Mucosa of descending colon (tissue), 3 donors: ENCODE measurements around the gene CCP110. TPM values are rescaled to one million over a fixed set of nuclear protein-coding genes. Genes with fewer than 3 reads are reported as not detected.

Experiments
- ATAC-seq: fragments of 200-7000 bp; cut with Tn5 transposase; one replicate; pipeline ENCODE4 v1.9.1; 2020; ENCODE audit warnings: mild to moderate bottlenecking, moderate library complexity
- DNase-seq, 3 donors: peaks; one replicate each; pipeline ENCODE4 v3.0.0-alpha.2; 2020
- H3K36me3 ChIP-seq: fragments of 200-600 bp; one replicate; pipeline ENCODE4 v1.8.0; 2021; ENCODE audit warnings: low read depth, mild to moderate bottlenecking
- H3K4me1 ChIP-seq: fragments of 200-600 bp; one replicate; pipeline ENCODE4 v1.8.0; 2021; ENCODE audit warnings: low read depth, mild to moderate bottlenecking
- H3K4me3 ChIP-seq: fragments of 200-600 bp; one replicate; pipeline ENCODE4 v1.8.0; 2021; ENCODE audit warnings: mild to moderate bottlenecking
- H3K9me3 ChIP-seq: fragments of 200-600 bp; one replicate; pipeline ENCODE4 v1.8.0; 2021; ENCODE audit warnings: mild to moderate bottlenecking
- CTCF ChIP-seq: fragments of 200-600 bp; IDR thresholded peaks from one replicate; pipeline ENCODE4 v1.8.0; 2022; ENCODE audit warnings: antibody characterized with exemption, mild to moderate bottlenecking
- intact Hi-C, 2 donors: fragments of 100-400 bp; cut with DNase I in 1 of 2; cut with micrococcal nuclease in 1 of 2; formaldehyde crosslinking; loops; one replicate each; pipeline versions ENCODE4 v1.11.0 to v1.11.1; 2022; cut with DNase I, micrococcal nuclease
- total RNA-seq, 3 donors: library from RNA; stranded (reverse); fragmentation: NEBNext Ultra II Directional in 2 of 3; extraction: Animal tissue kit (Norgen Biotek cat#: 25700) in 2 of 3; gene quantifications; one replicate each; pipeline versions ENCODE4 v1.2.1 to v1.2.4, GENCODE V29; 2021 to 2023
- donor health status: DM: no; HTN: no; CAD: no; lungs with moderate emphysema.
- donor health status: DM: no; HTN: no; CAD: no.
- donor health status: DM: no; HTN: yes; CAD: no.

Gene CCP110
- total RNA-seq, 3 donors from 2014 or later: 9.0 to 22.5 (median 9.6) TPM

GRCh38 chr16:19481769-19482168, 42.0 kb upstream of the CCP110 start:
- H3K4me3 ChIP-seq: no peak overlapping the region
- TF ChIP-seq CTCF: no peak
- DNase-seq (no peak), ATAC-seq (no peak)
- intact Hi-C loops: no loop called here
- H3K4me1 ChIP-seq: no peaks in the 10 kb centered on the region
- no peaks in the 10 kb centered on the region for H3K36me3 ChIP-seq
- H3K9me3 ChIP-seq: no peaks in the 10 kb centered on the region

- Histone ChIP-seq H3K9me3 (no peaks in the 10 kb centered on the region), H3K4me3 (no peak overlapping the region), H3K4me1 (peaks cover under 1% of the 10 kb centered on the region), H3K36me3 (no peaks in the 10 kb centered on the region)
- TF ChIP-seq CTCF: no peak
- intact Hi-C loops: no loop called here
- DNase-seq: no peak
- ATAC-seq: no peak
Observed at GRCh38 chr16:19482291-19482690, 41.5 kb upstream of the CCP110 start.

GRCh38 chr16:19484096-19484495, 39.6 kb upstream of the CCP110 start:
- no peak overlapping the region for H3K4me3 ChIP-seq
- no peak for ATAC-seq
- H3K9me3 ChIP-seq: no peaks in the 10 kb centered on the region
- H3K4me1 ChIP-seq: peaks cover 10% of the 10 kb centered on the region
- no peak for DNase-seq
- no peaks in the 10 kb centered on the region for H3K36me3 ChIP-seq
- intact Hi-C loops: no loop called here
- TF ChIP-seq CTCF: no peak

GRCh38 chr16:19485611-19486010, 38.1 kb upstream of the CCP110 start:
- Histone ChIP-seq H3K36me3 (no peaks in the 10 kb centered on the region), H3K4me1 (peaks cover 10% of the 10 kb centered on the region), H3K9me3 (no peaks in the 10 kb centered on the region), H3K4me3 (no peak overlapping the region)
- TF ChIP-seq CTCF: no peak
- DNase-seq (no peak), ATAC-seq (no peak)
- intact Hi-C loops: no loop called here

GRCh38 chr16:19486051-19486450, 37.7 kb upstream of the CCP110 start:
- Histone ChIP-seq H3K36me3 (no peaks in the 10 kb centered on the region), H3K4me1 (peaks cover 10% of the 10 kb centered on the region), H3K4me3 (no peak overlapping the region), H3K9me3 (no peaks in the 10 kb centered on the region)
- ATAC-seq (no peak), DNase-seq (no peak)
- no peak for TF ChIP-seq CTCF
- intact Hi-C loops: no loop called here

GRCh38 chr16:19486750-19487325, 36.9 kb upstream of the CCP110 start:
- intact Hi-C loops: no loop called here

More at GRCh38 chr16:19486750-19487325, 36.9 kb upstream of the CCP110 start:
- no peaks in the 10 kb centered on the region for H3K36me3 ChIP-seq
- no peaks in the 10 kb centered on the region for H3K9me3 ChIP-seq
- ATAC-seq (no peak), DNase-seq (no peak)
- no peak overlapping the region for H3K4me3 ChIP-seq
- peaks cover 10% of the 10 kb centered on the region for H3K4me1 ChIP-seq
- no peak for TF ChIP-seq CTCF
